GM12892 (cell line): ENCODE measurements around the gene MIF.
"Not testable (repeated sequence)": the region's sequence is repeated elsewhere in the genome, so short reads cannot be mapped to it uniquely, and the experiment has no call there.

Experiments
- POLR2A ChIP-seq: IDR thresholded peaks from 2 replicates; pipeline ENCODE4 v1.6.1; 2011; ENCODE audit warnings: low read depth, low read length, control low read depth
- POLR2AphosphoS5 ChIP-seq: IDR thresholded peaks from 2 replicates; pipeline ENCODE4 v1.6.1; 2011; ENCODE audit warnings: low read depth, low read length, control low read depth
- TAF1 ChIP-seq: IDR thresholded peaks from 2 replicates; pipeline ENCODE4 v1.6.1; 2011; ENCODE audit warnings: low read depth, mild to moderate bottlenecking, control low read depth, low read length, borderline replicate concordance

GRCh38 chr22:23900227-23900626, 6.0 kb downstream of the MIF start:
- not testable (repeated sequence) for TF ChIP-seq TAF1, POLR2A, POLR2AphosphoS5
